Stomach (tissue), 9 donors: Measurements from ENCODE around the gene LRCH3. TPM values are rescaled to one million over a fixed set of nuclear protein-coding genes. Genes with fewer than 3 reads are reported as not detected.

ENCODE experiments used
- DNase-seq, 2 donors: peaks; one replicate each; pipeline versions ENCODE4 v3.0.0 to v3.0.0-alpha.2; 2013 to 2019
- H3K27ac ChIP-seq, 5 donors: fragments of 200-600 bp in 4 of 5; sonication (generic) in 4 of 5; one replicate each; pipeline ENCODE4 v1.5.1; 2013 to 2019; ENCODE audit warnings: mild to moderate bottlenecking in 1 of 5, moderate library complexity in 1 of 5
- H3K27me3 ChIP-seq, 3 donors: fragments of 200-600 bp; sonication (generic); one replicate each; pipeline ENCODE4 v1.5.1; 2017 to 2019; ENCODE audit warnings: mixed run types in 1 of 3
- H3K36me3 ChIP-seq, 4 donors: fragments of 200-600 bp; sonication (generic); 1 replicate in 3 of 4; 2 replicates in 1 of 4; pipeline ENCODE4 v1.5.1; 2016 to 2019
- H3K4me1 ChIP-seq, 4 donors: fragments of 200-600 bp; sonication (generic); one replicate each; pipeline ENCODE4 v1.5.1; 2016 to 2019
- H3K4me3 ChIP-seq, 4 donors: fragments of 200-600 bp; sonication (generic) in 3 of 4; one replicate each; pipeline ENCODE4 v1.5.1; 2016 to 2019; ENCODE audit warnings: mild to moderate bottlenecking in 1 of 4
- H3K9me3 ChIP-seq, 4 donors: fragments of 200-600 bp; sonication (generic); one replicate each; pipeline ENCODE4 v1.5.1; 2016 to 2019
- EP300 ChIP-seq: sonication (generic); formaldehyde crosslinking; IDR thresholded peaks from one replicate; pipeline ENCODE4 v1.6.1; 2017; ENCODE audit warnings: antibody characterized with exemption
- POLR2A ChIP-seq, 4 donors: fragments of 450-650 bp; IDR thresholded peaks; one replicate each; pipeline ENCODE4 v1.6.1; 2016; ENCODE audit warnings: antibody characterized with exemption in 4 of 4, control low read depth in 2 of 4, mild to moderate bottlenecking in 1 of 4, moderate library complexity in 1 of 4
- POLR2AphosphoS5 ChIP-seq, 3 donors: sonication (generic); formaldehyde crosslinking; IDR thresholded peaks; one replicate each; pipeline ENCODE4 v1.6.1; 2016; ENCODE audit warnings: antibody characterized with exemption in 3 of 3
- WGBS, 5 donors: extraction: QIAGEN DNeasy Blood & Tissue Kit in 3 of 5; methylation state at CpG; one replicate each; pipeline versions ENCODE4 v1.1.5 to v1.1.7; 2013 to 2018; 5-methylcytosine and 5-hydroxymethylcytosine counted together
- intact Hi-C: fragments of 100-400 bp; cut with DNase I; formaldehyde crosslinking; loops from one replicate; pipeline ENCODE4 v1.15.1; 2023; ENCODE audit warnings: low total_unique reads
- polyA plus RNA-seq, 3 donors: library from polyadenylated mRNA; stranded (reverse); fragments of 200-250 nt; gene quantifications; one replicate each; pipeline ENCODE4 v1.2.3, GENCODE V29; 2013
- total RNA-seq, 5 donors: library from RNA; depleted of rRNA; stranded (reverse); fragments of >200 nt; gene quantifications; one replicate each; pipeline versions ENCODE4 v1.1.0 to v1.2.3, GENCODE V29; 2014 to 2016
- TF ChIP-seq, protein P1 (sequence below), 7 experiments: fragments of 450-650 bp in 4 of 7; fragments of 200-600 bp in 3 of 7; sonication (generic) in 3 of 7; IDR thresholded peaks; one replicate each; pipeline ENCODE4 v1.5.1; 2016 to 2019; ENCODE audit warnings: antibody characterized with exemption in 7 of 7, control low read depth in 2 of 7, mild to moderate bottlenecking in 1 of 7
- donor health status: healthy with polysubstance abuse.
- donor health status: Bipolar disorder and iron deficiency.
- donor health status: healthy.

The LRCH3 gene
- total and polyA plus RNA-seq, 8 donors = 5.9 to 117 (median 36.7) TPM

DNA sequence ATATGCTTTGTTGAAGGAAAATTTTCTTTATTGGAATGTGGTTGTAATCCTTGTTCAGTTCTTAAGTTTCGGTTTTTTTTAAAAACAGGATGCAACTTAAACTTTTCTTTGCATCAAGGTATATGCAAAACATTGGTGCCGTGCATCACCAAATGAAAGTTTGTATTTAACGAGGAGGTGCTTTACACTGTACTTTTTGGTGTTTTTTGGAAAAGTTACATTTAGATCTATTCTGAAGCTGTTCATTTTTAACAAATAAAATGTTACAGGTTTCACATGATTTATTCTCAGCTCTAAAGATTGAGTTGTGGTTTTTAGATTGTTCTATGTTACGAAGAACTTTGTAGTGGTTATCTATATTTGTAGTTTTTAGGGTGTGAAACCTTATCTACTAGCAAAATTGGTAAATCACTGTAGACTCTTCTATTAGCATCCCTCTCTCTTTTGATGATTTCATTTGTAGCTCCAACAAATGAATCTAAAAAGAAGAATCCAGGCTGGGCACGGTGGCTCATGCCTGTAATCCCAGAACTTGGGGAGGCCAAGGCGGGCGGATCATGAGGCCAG, 7.0 kb upstream of the LRCH3 start:
- WGBS, 5 donors = 93 to 95% (median 94%) methylated on average over 7 of the region's 7 CpGs
- no peak overlapping the region for H3K27ac ChIP-seq
- no peak for DNase-seq
- TF ChIP-seq EP300 = no peak
- TF ChIP-seq, protein P1, sequence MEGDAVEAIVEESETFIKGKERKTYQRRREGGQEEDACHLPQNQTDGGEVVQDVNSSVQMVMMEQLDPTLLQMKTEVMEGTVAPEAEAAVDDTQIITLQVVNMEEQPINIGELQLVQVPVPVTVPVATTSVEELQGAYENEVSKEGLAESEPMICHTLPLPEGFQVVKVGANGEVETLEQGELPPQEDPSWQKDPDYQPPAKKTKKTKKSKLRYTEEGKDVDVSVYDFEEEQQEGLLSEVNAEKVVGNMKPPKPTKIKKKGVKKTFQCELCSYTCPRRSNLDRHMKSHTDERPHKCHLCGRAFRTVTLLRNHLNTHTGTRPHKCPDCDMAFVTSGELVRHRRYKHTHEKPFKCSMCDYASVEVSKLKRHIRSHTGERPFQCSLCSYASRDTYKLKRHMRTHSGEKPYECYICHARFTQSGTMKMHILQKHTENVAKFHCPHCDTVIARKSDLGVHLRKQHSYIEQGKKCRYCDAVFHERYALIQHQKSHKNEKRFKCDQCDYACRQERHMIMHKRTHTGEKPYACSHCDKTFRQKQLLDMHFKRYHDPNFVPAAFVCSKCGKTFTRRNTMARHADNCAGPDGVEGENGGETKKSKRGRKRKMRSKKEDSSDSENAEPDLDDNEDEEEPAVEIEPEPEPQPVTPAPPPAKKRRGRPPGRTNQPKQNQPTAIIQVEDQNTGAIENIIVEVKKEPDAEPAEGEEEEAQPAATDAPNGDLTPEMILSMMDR (IDR thresholded peaks at IDR 0.05) = no peak
- no peak for TF ChIP-seq POLR2A (IDR thresholded peaks at IDR 0.05)
- peaks cover 17 to 62% (median 60%) of the 10 kb centered on the region in 4 donors for H3K36me3 ChIP-seq
- intact Hi-C loops = no loop called here
- peaks cover 3 to 11% (median 5%) of the 10 kb centered on the region in 4 donors for H3K4me1 ChIP-seq
- no peak overlapping the region for H3K4me3 ChIP-seq
- H3K27me3 ChIP-seq = no peaks in the 10 kb centered on the region
- H3K9me3 ChIP-seq = no peaks in the 10 kb centered on the region

DNA sequence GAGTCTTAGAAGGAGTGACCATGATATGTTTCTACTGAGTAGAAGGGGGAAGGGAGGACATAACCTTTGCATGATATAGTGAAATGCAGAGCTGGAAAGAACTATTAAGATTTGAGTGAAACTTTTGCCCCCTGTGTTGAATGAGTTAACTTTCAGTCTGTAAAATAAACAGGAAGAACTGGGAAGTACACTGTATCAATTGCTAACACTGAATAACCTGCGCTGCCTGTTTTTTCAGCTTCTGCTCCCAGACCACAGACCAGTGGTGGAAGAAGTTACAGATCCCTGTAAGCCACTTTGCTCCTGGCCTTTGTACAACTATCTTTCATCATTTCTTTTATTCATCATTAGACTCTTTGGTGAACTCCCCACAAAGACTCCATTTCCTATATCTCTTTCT, 3.6 kb upstream of the LRCH3 start:
- H3K4me3 ChIP-seq = no peak overlapping the region
- peak overlapping the region in 2 of 5 donors; percentile 30 to 35 for H3K27ac ChIP-seq
- H3K36me3 ChIP-seq = peaks cover 0 to 28% (median 27%) of the 10 kb centered on the region in 4 donors
- no peaks in the 10 kb centered on the region for H3K9me3 ChIP-seq
- WGBS, 5 donors = 22 to 38% (median 24%) methylated on average over 1 of the region's 1 CpG
- H3K4me1 ChIP-seq = peaks cover 3 to 21% (median 10%) of the 10 kb centered on the region in 4 donors
- H3K27me3 ChIP-seq = no peaks in the 10 kb centered on the region
- intact Hi-C loops = no loop called here
- DNase-seq = peak; percentile 32 to 68
- TF ChIP-seq, protein P1 (IDR thresholded peaks at IDR 0.05) = no peak

DNA sequence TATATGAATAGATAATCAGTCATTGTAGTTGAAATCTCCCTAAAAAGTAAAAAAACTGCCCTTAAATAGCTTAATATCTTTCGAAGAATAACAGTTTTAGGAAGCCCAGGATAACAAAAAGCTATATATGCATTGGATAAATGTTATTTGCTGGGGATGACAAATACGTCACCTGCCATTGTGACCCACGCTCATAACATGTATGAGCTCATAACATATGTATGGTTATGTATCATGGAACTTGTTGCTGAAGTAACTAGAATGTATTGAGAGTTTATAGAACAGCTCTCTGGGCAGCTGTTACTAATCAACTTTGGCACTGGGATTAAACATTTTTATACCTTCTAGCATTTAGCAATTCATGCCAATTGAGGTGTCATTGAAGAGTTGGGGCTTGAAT, 1.7 kb upstream of the LRCH3 start:
- no peak for DNase-seq
- intact Hi-C loops = no loop called here
- H3K9me3 ChIP-seq = no peaks in the 10 kb centered on the region
- TF ChIP-seq POLR2A (IDR thresholded peaks at IDR 0.05) (no peak), EP300 (no peak), POLR2AphosphoS5 (IDR thresholded peaks at IDR 0.05) (no peak)
- TF ChIP-seq, protein P1 (IDR thresholded peaks at IDR 0.05) = no peak
- H3K4me1 ChIP-seq = peaks cover 10 to 40% (median 23%) of the 10 kb centered on the region in 4 donors
- WGBS, 5 donors = 89 to 96% (median 96%) methylated on average over 3 of the region's 3 CpGs
- H3K36me3 ChIP-seq = peaks cover 0 to 11% (median 10%) of the 10 kb centered on the region in 4 donors
- no peaks in the 10 kb centered on the region for H3K27me3 ChIP-seq
- H3K4me3 ChIP-seq = no peak overlapping the region
- no peak overlapping the region for H3K27ac ChIP-seq

DNA sequence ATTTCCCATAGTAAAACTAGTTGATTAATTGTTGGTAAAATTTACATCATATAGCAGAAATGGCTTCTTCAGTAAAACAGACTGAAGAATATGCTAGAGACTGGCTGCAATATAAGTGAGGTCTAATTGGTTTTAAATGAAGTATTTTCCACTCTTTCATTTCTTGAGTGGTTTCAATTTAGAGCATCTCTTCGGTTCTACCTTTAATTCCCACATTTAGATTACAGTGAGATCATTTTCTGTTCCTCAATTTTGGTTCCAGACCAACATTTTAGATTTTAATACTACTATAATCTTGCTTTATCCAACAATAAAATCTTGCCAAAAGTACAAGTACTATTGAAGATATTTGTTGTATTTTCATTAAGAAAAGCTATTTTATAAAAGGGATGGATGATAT, 1.0 kb upstream of the LRCH3 start:
- intact Hi-C loops = no loop called here
- H3K27ac ChIP-seq = peak overlapping the region in 1 of 5 donors; percentile 94

More for the DNA sequence above, 1.0 kb upstream of the LRCH3 start:
- DNase-seq = no peak
- Histone ChIP-seq H3K4me1 (peaks cover 10 to 47% (median 27%) of the 10 kb centered on the region in 4 donors), H3K9me3 (no peaks in the 10 kb centered on the region), H3K4me3 (no peak overlapping the region), H3K27me3 (no peaks in the 10 kb centered on the region), H3K36me3 (peaks cover 0 to 5% (median 3%) of the 10 kb centered on the region in 4 donors)
- WGBS, 5 donors = 67 to 84% (median 68%) methylated on average over 1 of the region's 1 CpG
- TF ChIP-seq POLR2AphosphoS5 (IDR thresholded peaks at IDR 0.05) (no peak), POLR2A (IDR thresholded peaks at IDR 0.05) (no peak), EP300 (no peak)
- TF ChIP-seq, protein P1 (IDR thresholded peaks at IDR 0.05) = no peak
